COLO829 (cell line): ENCODE data around the gene GNG7.
"Not testable (repeated sequence)": the region's sequence is repeated elsewhere in the genome, so short reads cannot be mapped to it uniquely, and the experiment has no call there.

Source experiments
- DNase-seq: peaks from one replicate; pipeline ENCODE4 v3.0.0; 2012; ENCODE audit warnings: low spot score

Gene GNG7

DNA sequence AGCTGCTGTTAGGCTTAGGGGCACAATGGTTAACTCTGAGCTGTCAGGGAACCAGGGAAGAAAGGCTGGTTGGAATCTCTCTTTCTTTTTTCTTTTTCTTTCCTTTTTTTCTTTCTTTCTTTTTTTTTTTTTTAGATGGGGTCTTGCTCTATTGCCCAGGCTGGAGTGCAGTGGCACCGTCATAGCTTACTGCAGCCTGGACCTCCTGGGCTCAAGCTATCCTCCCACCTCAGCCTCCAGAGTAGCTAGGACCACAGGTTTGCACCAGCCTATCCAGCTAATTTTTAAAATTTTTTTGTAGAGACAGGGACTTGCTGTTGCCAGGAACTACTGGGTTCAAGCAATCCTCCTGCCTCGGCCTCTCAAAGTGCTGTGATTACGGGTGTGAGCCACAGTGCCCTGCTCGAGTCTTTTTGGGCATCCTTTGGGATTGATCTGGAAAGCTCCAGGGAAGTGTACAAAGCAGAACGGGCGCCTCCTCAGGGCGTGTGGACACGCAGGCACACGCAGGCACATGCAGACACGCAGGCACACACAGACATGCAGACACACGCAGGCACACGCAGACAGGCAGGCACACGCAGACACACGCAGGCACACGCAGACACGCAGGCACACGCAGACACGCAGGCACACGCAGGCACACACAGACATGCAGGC lies 127.4 kb downstream of the GNG7 start:
- no peak for DNase-seq

DNA sequence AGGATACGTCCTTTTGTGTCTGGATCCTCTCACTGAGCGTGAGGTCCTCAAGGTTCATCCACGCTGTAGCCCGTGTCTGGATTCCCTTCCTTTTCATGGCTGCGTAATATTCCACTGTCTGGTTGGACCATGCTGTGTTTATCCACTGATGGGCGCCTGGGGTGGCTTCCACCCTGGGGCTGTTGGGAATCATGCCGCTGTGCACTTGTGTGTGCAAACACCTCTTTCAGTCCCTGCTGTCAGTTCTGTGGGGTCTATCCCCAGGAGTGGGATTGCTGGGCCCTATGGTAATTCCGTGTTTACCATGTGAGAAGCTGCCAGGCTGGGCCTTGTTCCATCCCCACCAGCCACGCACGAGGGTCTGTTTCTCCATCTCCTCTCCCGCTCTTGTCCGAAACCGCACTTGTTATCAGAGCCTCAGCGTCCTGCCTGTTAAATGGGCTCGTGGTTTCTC lies 128.0 kb downstream of the GNG7 start:
- DNase-seq = no peak

DNA sequence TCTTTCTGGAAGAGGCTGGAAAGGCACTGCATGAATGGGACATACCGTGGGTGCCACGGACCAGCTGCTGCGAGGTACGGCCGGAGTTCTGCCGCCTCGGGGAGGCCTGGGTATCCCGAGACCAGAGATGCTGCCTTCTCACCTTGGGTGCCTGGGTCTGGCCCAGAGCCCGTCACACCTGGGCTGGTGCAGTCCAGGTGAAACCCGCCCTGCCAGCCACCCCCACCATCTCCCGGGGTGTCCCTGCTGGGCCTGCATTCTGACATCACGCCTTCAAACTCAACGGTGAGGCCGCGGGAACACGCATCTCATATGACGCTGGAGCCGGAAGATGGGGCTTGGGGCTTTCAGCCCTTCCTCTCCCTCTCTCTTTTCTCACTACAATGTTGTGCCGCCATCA lies 128.6 kb downstream of the GNG7 start:
- DNase-seq = no peak

- DNase-seq = not testable (repeated sequence)
These were observed 130.3 kb downstream of the GNG7 start for GRCh38 chr19:2572152-2572551.

DNA sequence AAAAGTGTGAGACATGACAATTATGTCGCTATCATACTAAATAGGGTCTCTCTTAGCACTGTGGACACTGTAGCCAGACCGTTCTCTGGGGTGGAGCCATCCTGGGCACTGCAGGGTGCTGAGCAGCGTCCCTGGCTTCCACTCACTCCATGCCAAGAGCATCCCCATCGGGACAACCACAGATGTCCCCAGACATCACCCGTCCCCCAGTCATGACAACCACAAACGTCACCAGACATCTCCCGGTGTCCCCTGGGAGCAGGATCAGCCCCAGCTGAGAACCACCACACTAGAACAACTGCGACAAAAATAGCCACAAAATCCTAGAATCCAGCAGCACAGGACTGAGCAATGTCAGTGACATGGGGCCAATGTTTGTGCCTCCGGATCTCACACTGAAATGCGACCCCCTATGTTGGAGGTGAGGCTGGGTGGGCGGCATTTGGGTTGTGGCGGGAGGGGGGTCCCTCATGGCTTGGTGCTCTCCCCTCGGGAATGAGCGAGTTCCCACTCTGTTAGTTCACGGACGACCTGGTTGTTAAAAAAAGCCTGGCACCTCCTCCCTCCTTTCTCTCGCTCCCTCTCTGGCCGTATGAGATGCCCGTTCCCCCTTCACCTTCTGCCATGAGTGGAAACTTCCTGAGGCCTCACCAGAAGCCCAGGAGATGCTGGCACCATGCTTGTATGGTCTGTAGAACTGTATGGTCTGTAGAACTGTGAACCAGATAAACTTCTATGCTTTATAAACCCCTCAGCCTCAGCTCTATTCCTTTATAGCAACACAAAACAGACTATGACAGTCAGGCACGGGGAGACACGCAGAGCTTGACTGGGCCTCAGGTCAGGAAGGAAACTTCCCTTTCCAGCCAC lies 132.7 kb downstream of the GNG7 start:
- no peak for DNase-seq

GRCh38 chr19:2567996-2568395 lies 134.5 kb downstream of the GNG7 start:
- no peak for DNase-seq

DNA sequence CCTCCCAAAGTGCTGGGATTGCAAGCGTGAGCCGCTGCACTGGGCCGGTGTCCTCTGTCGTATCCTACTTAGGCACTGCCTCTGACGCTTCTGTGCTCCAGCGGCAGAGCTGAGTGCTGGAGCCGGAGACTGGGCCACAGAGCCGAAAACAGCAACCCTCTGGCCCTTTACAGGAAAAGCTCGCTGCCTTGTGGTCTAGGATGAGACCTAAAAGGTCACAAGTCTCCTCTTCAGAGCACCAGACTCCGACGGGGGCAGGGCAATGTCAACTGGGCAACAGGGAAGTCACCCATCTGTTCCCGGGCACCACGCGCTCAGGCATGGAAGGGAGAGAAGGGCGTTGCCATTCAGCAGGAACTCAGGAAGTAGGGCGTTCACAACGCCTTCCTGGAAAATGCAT lies 134.9 kb downstream of the GNG7 start:
- peak; percentile 14 for DNase-seq

DNA sequence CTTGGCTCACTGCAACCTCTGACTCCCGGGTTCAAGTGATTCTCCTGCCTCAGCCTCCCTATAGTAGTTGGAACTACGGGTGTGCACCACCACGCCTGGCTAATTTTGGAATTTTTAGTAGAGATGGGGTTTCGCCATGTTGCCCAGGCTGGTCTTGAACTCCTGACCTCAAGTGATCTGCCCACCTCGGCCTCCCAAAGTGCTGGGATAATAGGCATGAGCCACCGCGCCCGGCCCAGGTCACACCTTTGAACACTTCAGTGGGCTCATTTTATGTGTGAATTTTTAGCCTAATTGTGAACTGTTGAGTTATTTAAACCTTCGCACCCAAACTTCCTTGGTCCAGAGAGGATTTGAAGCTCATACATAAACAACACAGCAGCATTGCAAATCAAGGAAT lies 138.9 kb downstream of the GNG7 start:
- DNase-seq = not testable (repeated sequence)

- DNase-seq = no peak
These were observed 140.6 kb downstream of the GNG7 start for GRCh38 chr19:2561895-2562294.

DNA sequence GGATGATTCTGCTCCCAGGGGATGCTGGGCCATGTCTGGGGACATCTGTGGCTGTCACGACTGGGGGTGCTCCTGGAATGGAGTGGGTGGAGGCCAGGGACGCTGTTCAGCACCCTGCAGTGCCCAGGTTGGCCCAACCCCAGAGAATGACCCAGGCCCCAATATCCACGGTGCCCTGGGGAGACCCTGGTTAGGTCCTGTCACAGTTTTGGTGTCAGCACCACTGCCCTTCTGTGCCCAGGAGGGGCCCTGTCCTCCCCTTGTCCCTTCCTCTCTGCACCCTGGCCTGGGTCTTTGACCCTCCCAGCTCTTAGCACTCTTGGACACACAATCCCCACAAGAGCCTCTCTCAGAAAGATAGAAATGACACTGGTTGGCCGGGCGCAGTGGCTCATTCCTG lies 141.3 kb downstream of the GNG7 start:
- no peak for DNase-seq

GRCh38 chr19:2560369-2560768 lies 142.1 kb downstream of the GNG7 start:
- DNase-seq = no peak

DNA sequence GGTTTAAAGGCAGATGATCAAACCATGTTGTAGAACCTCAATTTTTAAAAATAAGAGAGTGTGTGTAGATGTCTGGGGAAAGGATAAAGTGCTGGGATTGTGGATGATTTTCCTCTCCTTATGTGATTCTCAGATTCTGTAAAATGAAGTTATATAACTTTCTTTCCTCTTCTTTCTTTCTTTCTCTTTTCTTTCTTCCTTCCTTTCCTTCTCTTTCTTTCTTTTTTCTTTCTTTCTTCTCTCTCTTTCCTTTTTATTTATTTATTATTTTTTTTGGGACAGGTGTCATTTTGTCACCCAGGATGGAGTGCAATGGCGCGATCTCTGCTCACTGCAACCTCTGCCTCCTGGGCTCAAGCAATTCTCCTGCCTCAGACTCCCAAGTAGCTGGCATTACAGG lies 144.0 kb downstream of the GNG7 start:
- DNase-seq = no peak

- DNase-seq = not testable (repeated sequence)
These were observed 144.4 kb downstream of the GNG7 start for GRCh38 chr19:2558131-2558530.

DNA sequence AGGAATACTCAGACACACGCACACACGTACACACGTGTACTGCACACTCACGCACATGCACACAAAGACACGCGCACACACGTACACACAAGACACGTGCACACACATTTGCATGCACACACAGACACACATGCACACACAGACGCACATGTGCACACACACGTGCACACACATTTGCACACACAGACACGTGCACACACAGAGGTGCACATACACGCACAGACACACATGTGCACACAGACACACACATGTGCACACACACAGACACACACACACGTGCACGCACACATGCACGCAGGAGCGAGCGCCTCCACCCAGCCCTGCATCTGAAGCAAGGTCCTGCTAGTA lies 145.4 kb downstream of the GNG7 start:
- DNase-seq = no peak

DNA sequence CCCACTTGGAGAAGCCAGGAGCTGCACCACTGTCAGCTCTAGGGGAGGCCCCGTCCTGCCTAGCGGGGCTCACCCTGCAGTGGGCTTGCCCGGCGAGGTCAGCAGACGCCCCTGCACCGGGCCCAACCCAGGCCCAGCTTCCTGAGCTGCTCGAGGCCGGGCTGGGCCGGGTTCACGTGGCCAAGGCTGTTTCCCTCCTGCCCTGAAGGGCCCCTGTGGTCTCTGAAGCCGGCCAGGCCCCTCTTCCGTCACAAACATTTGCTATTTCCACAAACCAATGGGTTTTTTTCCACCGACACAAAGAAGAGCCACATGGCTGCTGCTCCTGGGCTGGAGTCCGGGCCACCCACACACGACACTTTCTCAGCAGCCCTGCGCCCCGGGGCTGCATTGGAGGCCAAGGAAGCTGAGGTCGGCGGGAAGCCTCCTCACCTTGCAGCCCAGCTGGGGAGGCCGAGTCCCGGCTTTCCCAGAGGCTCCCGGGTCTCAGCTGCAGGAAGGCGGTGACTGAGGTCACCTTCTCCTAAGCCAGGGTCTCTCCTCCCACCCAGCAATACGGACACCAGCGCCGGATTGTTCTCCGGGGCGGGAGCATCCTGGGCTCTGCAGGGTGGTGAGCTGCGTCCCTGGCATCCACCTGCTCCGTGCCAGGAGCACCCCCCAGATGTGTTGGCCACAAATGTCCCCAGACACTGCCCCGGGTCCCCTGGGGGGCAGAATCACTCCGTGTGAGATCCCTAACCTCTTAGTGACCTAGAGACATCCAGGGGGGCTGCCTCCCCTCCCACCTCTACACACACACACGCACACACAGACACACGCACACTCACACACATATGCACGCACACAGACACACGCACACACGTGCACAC lies 146.0 kb downstream of the GNG7 start:
- no peak for DNase-seq

DNA sequence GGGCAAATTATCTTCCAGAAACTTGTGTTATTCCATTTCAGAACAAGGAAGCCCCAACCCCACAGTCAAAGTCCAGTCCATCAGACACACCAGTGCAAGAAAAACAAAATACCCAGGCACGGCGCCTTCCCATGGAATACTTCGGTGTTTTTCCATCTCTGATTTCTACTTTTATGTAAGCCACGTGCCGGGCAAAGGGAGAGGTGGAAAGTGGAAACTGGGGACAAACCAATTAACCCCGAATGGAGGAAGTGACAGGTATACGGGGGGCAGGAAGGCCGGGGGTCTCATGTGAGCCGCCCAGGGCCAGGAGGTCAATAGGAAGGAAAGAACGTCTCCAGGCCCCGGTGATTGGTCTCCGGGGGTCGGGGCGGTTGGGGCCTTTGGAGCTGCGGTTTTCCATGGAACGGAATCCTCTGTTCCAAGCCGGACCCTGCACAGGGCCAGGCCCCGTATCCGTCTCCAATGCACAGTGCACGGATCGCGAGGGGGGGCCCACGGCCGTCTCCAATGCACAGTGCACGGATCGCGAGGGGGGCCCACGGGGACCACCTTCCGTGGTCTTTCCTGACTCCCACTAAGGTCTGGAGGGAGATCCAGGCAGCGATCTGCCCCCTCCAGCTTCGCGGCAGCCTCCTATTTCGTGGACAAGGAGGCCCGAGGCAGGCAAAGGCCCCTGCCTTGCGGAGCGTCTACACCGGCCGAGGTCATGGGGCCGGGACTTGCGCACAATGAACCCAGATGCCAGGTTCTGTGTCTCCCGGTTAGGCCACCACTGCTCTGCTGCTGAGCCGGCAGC lies 146.9 kb downstream of the GNG7 start:
- DNase-seq = no peak

DNA sequence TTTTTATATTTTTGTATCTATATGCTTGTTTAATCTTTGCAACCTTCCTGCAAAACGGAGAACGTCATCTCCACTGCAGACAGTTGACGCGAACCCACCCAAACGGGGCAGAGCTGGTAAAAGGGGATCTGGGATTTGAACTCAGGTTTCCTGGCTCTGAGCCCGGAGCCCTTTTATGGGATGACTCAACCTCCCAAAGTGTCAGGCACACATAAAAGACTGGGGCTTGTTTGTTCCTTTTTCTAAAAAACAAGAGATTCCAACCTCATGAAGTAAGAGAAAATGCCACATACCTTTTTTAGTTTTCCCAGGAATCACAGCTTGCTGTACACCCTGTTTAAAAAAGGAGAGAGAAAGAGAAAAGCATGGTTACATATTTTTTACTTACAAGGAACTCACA lies 147.6 kb downstream of the GNG7 start:
- DNase-seq = no peak

DNA sequence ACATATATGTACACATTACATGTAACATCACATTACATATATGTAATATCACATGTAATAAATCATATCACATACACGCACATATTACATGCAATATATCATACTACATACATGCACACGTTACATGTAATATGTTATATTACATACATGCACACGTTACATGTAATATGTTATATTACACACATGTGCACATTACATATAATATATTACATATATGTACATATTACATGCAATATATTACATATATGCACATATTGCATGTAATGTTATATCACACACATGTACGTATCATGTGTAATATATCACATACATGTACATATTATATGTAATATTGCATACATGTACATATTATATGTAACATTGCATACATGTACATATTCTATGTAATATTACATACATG lies 149.0 kb downstream of the GNG7 start:
- no peak for DNase-seq

DNA sequence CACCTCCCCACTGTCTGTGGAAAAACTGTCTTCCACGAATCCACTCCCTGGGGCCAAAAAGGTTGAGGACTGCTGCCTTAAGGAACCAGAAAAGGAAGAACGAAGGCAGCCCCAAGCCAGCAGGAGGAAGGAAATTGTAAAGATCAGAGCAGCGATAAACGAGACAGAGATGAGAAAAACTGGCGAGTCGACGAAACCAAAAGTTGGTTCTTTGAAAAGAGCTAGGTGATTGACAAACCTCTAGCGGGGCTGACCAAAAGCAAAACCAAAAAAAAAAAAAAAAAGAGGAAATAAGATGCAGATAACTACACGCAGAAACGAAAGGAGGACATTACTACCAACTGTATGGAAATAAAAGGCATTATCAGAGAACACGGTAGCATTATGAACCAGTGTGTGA lies 149.6 kb downstream of the GNG7 start:
- no peak for DNase-seq

GRCh38 chr19:2551864-2552185 lies 150.7 kb downstream of the GNG7 start:
- no peak for DNase-seq

DNA sequence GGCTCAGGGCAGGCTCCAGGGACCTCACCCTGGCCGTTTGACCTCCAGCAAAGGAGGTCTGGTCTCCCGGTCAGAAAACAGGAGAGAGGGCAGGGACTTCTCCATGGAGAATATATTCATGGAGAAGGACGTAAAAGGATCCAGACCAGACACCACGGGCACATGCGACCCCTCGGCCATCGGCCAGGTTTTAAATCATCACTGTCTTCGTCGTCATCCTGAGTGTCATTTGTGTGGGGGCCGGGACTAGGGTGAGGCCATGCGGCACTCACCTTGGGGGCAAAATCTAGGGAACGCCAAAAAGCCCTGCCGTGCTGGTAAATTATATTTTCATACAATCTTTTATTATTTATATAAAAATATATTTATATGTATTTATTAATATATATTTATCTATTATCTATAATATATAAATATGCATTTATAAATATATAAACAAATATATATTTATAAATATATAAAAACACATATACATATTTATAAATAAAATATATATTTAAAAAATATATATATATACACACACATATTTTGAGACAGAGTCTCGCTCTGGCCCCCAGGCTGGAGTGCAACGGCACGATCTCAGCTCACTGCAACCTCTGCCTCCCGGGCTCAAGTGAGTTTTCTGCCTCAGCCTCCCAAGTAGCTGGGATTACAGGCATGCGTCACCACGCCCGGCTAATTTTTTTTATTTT lies 151.2 kb downstream of the GNG7 start:
- no peak for DNase-seq
